ENCODE measurements around the gene CACNA2D3. TPM values are rescaled to one million over a fixed set of nuclear protein-coding genes. Genes with fewer than 3 reads are reported as not detected.

CACNA2D3 gene
- total RNA-seq, 1 donor from 2014 or later = not detected

DNA sequence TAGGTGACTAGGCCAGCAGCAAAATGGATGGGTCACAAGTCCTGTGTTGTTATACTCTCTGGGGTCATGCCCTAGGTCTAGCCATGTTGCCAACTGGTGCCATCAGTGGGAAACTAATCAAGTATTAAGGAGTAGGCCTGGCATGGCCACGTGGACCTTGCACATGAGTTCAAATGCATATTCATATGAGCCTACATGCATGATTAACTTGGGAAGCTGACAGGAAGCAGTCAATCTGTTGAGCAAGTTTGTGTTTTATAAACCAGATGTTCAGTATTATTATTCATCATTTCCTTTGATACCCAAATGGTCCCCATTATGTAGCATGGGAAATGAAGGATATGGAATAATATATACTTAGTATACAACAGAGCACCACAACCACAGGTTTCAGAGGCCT, 710.5 kb downstream of the CACNA2D3 start:
- Mint-ChIP-seq H3K27me3 (ENCODE audit: insufficient read depth) (no peaks in the 10 kb centered on the region), H3K27ac (no peak overlapping the region), H3K4me1 (ENCODE audit: low read depth) (no peaks in the 10 kb centered on the region), H3K4me3 (no peak overlapping the region), H3K9me3 (no peaks in the 10 kb centered on the region), H3K36me3 (ENCODE audit: low read depth) (no peaks in the 10 kb centered on the region)
- intact Hi-C loops (cut with micrococcal nuclease) = loop anchor here (5.0 kb wide), 1 partner anchor 1419 kb away; no protein-coding TSS in a partner anchor
- DNase-seq (ENCODE audit: low spot score) = no peak

DNA sequence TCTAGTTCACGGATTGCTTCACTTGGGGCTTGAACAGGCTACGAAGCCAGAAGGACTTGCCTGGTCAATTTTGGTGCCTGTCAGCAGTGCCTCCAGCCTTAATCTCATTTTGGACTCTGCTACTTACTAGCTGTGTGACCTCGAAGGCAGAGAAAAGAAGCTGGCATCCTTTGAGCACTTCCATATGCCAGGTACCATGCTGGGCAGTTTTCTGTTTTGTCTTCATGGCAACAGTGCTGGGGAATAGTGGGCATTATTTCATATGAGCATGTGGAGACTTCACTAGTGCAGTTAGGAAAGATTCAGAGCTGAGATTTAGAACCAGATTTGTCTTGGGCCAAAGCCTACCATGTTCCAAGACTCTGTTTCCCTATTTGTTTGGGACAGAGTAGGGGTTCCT, 713.3 kb downstream of the CACNA2D3 start:
- no peaks in the 10 kb centered on the region for H3K4me1 Mint-ChIP-seq (ENCODE audit: low read depth)
- no peaks in the 10 kb centered on the region for H3K9me3 Mint-ChIP-seq

GRCh38 chr3:54836871-54837270, 714.5 kb downstream of the CACNA2D3 start:
- DNase-seq (ENCODE audit: low spot score) = no peak
- Mint-ChIP-seq H3K27me3 (ENCODE audit: insufficient read depth) (no peaks in the 10 kb centered on the region), H3K27ac (no peak overlapping the region), H3K4me1 (ENCODE audit: low read depth) (no peaks in the 10 kb centered on the region), H3K36me3 (ENCODE audit: low read depth) (no peaks in the 10 kb centered on the region), H3K4me3 (no peak overlapping the region), H3K9me3 (no peaks in the 10 kb centered on the region)
- intact Hi-C loops (cut with micrococcal nuclease) = no loop called here

More for the DNA sequence above, 713.3 kb downstream of the CACNA2D3 start:
- intact Hi-C loops (cut with micrococcal nuclease) = no loop called here
- DNase-seq (ENCODE audit: low spot score) = no peak
- no peak overlapping the region for H3K27ac Mint-ChIP-seq
- no peaks in the 10 kb centered on the region for H3K27me3 Mint-ChIP-seq (ENCODE audit: insufficient read depth)
- H3K4me3 Mint-ChIP-seq = no peak overlapping the region
- H3K36me3 Mint-ChIP-seq (ENCODE audit: low read depth) = no peaks in the 10 kb centered on the region

DNA sequence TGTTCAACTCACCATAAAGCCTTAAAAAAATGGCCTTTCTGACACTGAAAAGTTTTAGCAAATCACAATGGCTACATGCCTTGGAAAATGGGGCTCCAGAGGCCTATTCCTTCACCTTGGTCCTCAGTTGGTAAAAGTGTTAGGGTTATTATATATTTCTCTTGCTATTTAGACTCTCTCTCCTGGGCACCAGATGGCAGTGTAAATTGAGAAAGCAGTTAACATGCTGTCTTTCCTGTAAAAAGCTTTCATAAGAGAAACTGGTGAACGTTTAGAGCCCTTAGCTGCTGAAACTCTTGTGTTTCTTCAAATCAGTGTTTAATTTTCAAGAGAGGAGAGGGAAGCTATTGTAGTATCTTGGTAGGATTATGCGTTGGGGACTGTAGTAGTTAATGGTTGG, 715.6 kb downstream of the CACNA2D3 start:
- H3K9me3 Mint-ChIP-seq = no peaks in the 10 kb centered on the region
- H3K4me1 Mint-ChIP-seq (ENCODE audit: low read depth) = no peaks in the 10 kb centered on the region
- H3K27me3 Mint-ChIP-seq (ENCODE audit: insufficient read depth) = no peaks in the 10 kb centered on the region
- no peak overlapping the region for H3K4me3 Mint-ChIP-seq
- H3K27ac Mint-ChIP-seq = no peak overlapping the region
- H3K36me3 Mint-ChIP-seq (ENCODE audit: low read depth) = no peaks in the 10 kb centered on the region
- no peak for DNase-seq (ENCODE audit: low spot score)
- intact Hi-C loops (cut with micrococcal nuclease) = no loop called here

DNA sequence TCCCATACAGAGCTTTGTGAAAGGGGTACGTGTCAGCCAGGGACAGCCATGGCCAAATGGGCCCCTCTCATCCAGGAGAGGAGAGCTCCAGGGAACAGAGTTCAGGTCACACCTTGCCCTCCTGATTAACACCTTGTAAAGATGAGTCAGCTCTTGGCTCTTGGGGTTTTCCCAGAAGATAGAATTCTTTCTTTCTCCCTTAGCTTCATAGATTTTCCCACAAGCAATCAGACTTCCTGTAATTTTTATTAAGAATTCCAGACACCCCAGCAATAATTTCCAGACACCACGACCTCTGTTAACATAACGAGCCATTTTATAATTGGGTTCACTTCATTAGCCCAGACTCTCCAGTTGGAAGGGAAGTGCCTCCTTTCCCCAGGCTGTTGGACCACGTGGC, 719.1 kb downstream of the CACNA2D3 start:
- DNase-seq (ENCODE audit: low spot score) = no peak
- intact Hi-C loops (cut with micrococcal nuclease) = no loop called here
- no peaks in the 10 kb centered on the region for H3K4me1 Mint-ChIP-seq (ENCODE audit: low read depth)
- no peak overlapping the region for H3K4me3 Mint-ChIP-seq
- no peaks in the 10 kb centered on the region for H3K9me3 Mint-ChIP-seq
- H3K27ac Mint-ChIP-seq = no peak overlapping the region
- no peaks in the 10 kb centered on the region for H3K27me3 Mint-ChIP-seq (ENCODE audit: insufficient read depth)
- no peaks in the 10 kb centered on the region for H3K36me3 Mint-ChIP-seq (ENCODE audit: low read depth)

DNA sequence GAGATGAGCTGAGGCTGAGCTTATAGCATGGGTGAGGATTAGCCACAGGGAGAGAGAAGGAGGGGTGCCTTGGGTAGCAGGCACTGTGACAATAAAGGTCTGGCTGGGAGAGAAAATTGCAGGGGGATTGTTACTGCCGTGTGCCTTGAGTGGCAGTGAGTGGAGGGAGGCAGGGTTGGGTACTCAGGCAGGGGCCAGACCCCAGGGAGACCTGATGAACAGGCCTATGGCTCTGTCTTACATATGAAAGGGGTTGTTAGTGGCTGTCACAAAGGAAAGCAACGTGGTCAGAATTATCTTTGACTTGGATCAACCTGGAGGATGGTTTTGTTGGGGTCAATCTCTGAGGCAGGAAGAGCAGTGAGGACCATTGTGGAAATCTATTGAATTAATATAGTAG, 721.0 kb downstream of the CACNA2D3 start:
- intact Hi-C loops (cut with micrococcal nuclease) = no loop called here
- H3K4me1 Mint-ChIP-seq (ENCODE audit: low read depth) = no peaks in the 10 kb centered on the region
- DNase-seq (ENCODE audit: low spot score) = no peak
- H3K27me3 Mint-ChIP-seq (ENCODE audit: insufficient read depth) = no peaks in the 10 kb centered on the region
- no peaks in the 10 kb centered on the region for H3K36me3 Mint-ChIP-seq (ENCODE audit: low read depth)
- H3K9me3 Mint-ChIP-seq = no peaks in the 10 kb centered on the region
- H3K4me3 Mint-ChIP-seq = no peak overlapping the region
- no peak overlapping the region for H3K27ac Mint-ChIP-seq

GRCh38 chr3:54844211-54844610, 721.9 kb downstream of the CACNA2D3 start:
- Mint-ChIP-seq H3K4me3 (no peak overlapping the region), H3K4me1 (ENCODE audit: low read depth) (no peaks in the 10 kb centered on the region), H3K27ac (no peak overlapping the region), H3K9me3 (no peaks in the 10 kb centered on the region), H3K36me3 (ENCODE audit: low read depth) (no peaks in the 10 kb centered on the region), H3K27me3 (ENCODE audit: insufficient read depth) (no peaks in the 10 kb centered on the region)
- intact Hi-C loops (cut with micrococcal nuclease) = no loop called here
- DNase-seq (ENCODE audit: low spot score) = no peak

DNA sequence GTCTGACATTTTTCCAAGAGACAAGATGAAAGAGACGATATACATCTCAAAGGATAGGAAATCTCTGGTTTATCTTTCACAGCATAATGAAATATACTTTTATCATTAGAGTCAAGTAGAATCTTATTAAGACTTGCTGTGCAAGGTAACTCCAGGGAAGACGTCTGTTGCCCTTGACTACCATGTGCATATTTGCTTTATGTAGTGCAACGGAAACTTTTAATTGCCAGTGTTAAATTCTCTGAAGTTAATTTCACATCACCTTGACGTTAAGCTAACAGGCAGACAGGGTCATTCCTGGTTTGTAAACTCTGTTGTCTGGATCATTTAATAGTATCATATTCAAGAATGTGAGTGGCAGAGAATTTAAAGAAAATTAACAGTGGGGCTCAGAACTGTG, 722.7 kb downstream of the CACNA2D3 start:
- H3K4me1 Mint-ChIP-seq (ENCODE audit: low read depth) = no peaks in the 10 kb centered on the region
- no peak overlapping the region for H3K4me3 Mint-ChIP-seq
- no peaks in the 10 kb centered on the region for H3K36me3 Mint-ChIP-seq (ENCODE audit: low read depth)
- no peaks in the 10 kb centered on the region for H3K9me3 Mint-ChIP-seq
- intact Hi-C loops (cut with micrococcal nuclease) = no loop called here
- H3K27me3 Mint-ChIP-seq (ENCODE audit: insufficient read depth) = no peaks in the 10 kb centered on the region
- DNase-seq (ENCODE audit: low spot score) = no peak
- H3K27ac Mint-ChIP-seq = no peak overlapping the region

GRCh38 chr3:54845551-54845950, 723.2 kb downstream of the CACNA2D3 start:
- Mint-ChIP-seq H3K27ac (no peak overlapping the region), H3K27me3 (ENCODE audit: insufficient read depth) (no peaks in the 10 kb centered on the region), H3K9me3 (no peaks in the 10 kb centered on the region), H3K4me1 (ENCODE audit: low read depth) (no peaks in the 10 kb centered on the region), H3K4me3 (no peak overlapping the region), H3K36me3 (ENCODE audit: low read depth) (no peaks in the 10 kb centered on the region)
- intact Hi-C loops (cut with micrococcal nuclease) = no loop called here
- no peak for DNase-seq (ENCODE audit: low spot score)

- DNase-seq (ENCODE audit: low spot score) = no peak
- H3K27ac Mint-ChIP-seq = no peak overlapping the region
- H3K4me3 Mint-ChIP-seq = no peak overlapping the region
- no peaks in the 10 kb centered on the region for H3K27me3 Mint-ChIP-seq (ENCODE audit: insufficient read depth)
- no peaks in the 10 kb centered on the region for H3K9me3 Mint-ChIP-seq
- H3K36me3 Mint-ChIP-seq (ENCODE audit: low read depth) = no peaks in the 10 kb centered on the region
- H3K4me1 Mint-ChIP-seq (ENCODE audit: low read depth) = no peaks in the 10 kb centered on the region
- intact Hi-C loops (cut with micrococcal nuclease) = no loop called here
Observed at GRCh38 chr3:54846119-54846518, 723.8 kb downstream of the CACNA2D3 start.

DNA sequence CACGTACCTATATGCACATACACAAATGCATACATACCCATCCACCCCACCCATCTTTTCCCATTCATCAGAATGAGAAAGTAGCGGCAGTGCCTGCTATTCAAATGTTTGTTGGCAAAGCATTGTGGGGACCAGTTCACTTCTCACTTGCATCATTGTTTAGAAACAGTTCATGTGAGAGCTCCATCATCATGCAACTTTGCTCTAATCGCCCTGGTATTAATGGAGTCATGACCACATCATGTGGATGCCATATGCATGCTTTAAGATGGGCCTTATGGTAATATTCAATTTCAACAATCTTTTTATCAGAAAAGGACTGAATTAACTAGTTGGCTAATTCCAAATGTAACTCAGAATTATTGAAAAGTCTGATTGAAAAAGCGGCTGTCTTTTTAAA, 725.0 kb downstream of the CACNA2D3 start:
- Mint-ChIP-seq H3K9me3 (no peaks in the 10 kb centered on the region), H3K27me3 (ENCODE audit: insufficient read depth) (no peaks in the 10 kb centered on the region), H3K4me3 (no peak overlapping the region), H3K27ac (no peak overlapping the region), H3K4me1 (ENCODE audit: low read depth) (no peaks in the 10 kb centered on the region), H3K36me3 (ENCODE audit: low read depth) (no peaks in the 10 kb centered on the region)
- no peak for DNase-seq (ENCODE audit: low spot score)
- intact Hi-C loops (cut with micrococcal nuclease) = no loop called here

GRCh38 chr3:54849360-54849759, 727.0 kb downstream of the CACNA2D3 start:
- Mint-ChIP-seq H3K4me1 (ENCODE audit: low read depth) (no peaks in the 10 kb centered on the region), H3K9me3 (no peaks in the 10 kb centered on the region), H3K27ac (no peak overlapping the region), H3K4me3 (no peak overlapping the region), H3K36me3 (ENCODE audit: low read depth) (no peaks in the 10 kb centered on the region), H3K27me3 (ENCODE audit: insufficient read depth) (no peaks in the 10 kb centered on the region)
- no peak for DNase-seq (ENCODE audit: low spot score)
- intact Hi-C loops (cut with micrococcal nuclease) = no loop called here

GRCh38 chr3:54850484-54851018, 728.2 kb downstream of the CACNA2D3 start:
- intact Hi-C loops (cut with micrococcal nuclease) = no loop called here
- H3K27me3 Mint-ChIP-seq (ENCODE audit: insufficient read depth) = no peaks in the 10 kb centered on the region
- H3K4me3 Mint-ChIP-seq = no peak overlapping the region
- H3K27ac Mint-ChIP-seq = no peak overlapping the region
- DNase-seq (ENCODE audit: low spot score) = no peak
- no peaks in the 10 kb centered on the region for H3K36me3 Mint-ChIP-seq (ENCODE audit: low read depth)
- H3K9me3 Mint-ChIP-seq = no peaks in the 10 kb centered on the region
- H3K4me1 Mint-ChIP-seq (ENCODE audit: low read depth) = no peaks in the 10 kb centered on the region
